Measurements from ENCODE around the gene KCNAB1. TPM values are rescaled to one million over a fixed set of nuclear protein-coding genes. Genes with fewer than 3 reads are reported as not detected.

The KCNAB1 gene
- total and polyA plus RNA-seq, 2 of the 8 experiments (the other 6 are each of a cell fraction or from before 2014, with no cell fraction given), result 0.51 to 2.3 TPM

- no peak overlapping the region for H4K5ac ChIP-seq (ENCODE audit: insufficient read length, low read depth, low read length)
- H2AFZ ChIP-seq (ENCODE audit: low read length), result no peak overlapping the region
- H3K79me2 ChIP-seq (ENCODE audit: control insufficient read depth in 1 of 2, insufficient read depth in 2 of 2, low read length in 2 of 2), result no peaks in the 10 kb centered on the region
- CTCF ChIA-PET (ENCODE audit: partially characterized antibody), result no interaction called here
- H3K36me3 ChIP-seq (ENCODE audit: control insufficient read depth in 2 of 4, insufficient read depth in 4 of 4, low read length in 3 of 4), result no peaks in the 10 kb centered on the region
- no peaks in the 10 kb centered on the region for H3K9me3 ChIP-seq (ENCODE audit: insufficient read depth in 2 of 2, low read depth in 1 of 2, low read length in 1 of 2)
- no peak overlapping the region for H2BK5ac ChIP-seq (ENCODE audit: low read depth, low read length)
- H3K23me2 ChIP-seq (ENCODE audit: low read depth, low read length), result no peaks in the 10 kb centered on the region
- H4K91ac ChIP-seq (replicated peaks; ENCODE audit: insufficient read length, low read length), result no peak overlapping the region
- no peaks in the 10 kb centered on the region for H3K27me3 ChIP-seq (replicated peaks in 1 of 4; ENCODE audit: control insufficient read depth in 3 of 4, extremely low read depth in 1 of 4, insufficient read depth in 3 of 4, low read length in 3 of 4)
- no peak overlapping the region for H3K27ac ChIP-seq (ENCODE audit: low read depth, low read length)
- H3K14ac ChIP-seq (ENCODE audit: insufficient read length), result no peak overlapping the region
- H3K56ac ChIP-seq (replicated peaks; ENCODE audit: insufficient read length, low read depth, low read length), result no peak overlapping the region
- no peak overlapping the region for H3K4ac ChIP-seq (replicated peaks; ENCODE audit: insufficient read length, low read depth, low read length)
- H3K23ac ChIP-seq (ENCODE audit: insufficient read length), result no peak overlapping the region
- H3K4me3 ChIP-seq (ENCODE audit: extremely low read depth in 1 of 4, insufficient read depth in 2 of 4, low read depth in 3 of 4, low read length in 4 of 4), result no peak overlapping the region
- TF ChIP-seq, protein P1, sequence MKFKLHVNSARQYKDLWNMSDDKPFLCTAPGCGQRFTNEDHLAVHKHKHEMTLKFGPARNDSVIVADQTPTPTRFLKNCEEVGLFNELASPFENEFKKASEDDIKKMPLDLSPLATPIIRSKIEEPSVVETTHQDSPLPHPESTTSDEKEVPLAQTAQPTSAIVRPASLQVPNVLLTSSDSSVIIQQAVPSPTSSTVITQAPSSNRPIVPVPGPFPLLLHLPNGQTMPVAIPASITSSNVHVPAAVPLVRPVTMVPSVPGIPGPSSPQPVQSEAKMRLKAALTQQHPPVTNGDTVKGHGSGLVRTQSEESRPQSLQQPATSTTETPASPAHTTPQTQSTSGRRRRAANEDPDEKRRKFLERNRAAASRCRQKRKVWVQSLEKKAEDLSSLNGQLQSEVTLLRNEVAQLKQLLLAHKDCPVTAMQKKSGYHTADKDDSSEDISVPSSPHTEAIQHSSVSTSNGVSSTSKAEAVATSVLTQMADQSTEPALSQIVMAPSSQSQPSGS (IDR thresholded peaks at IDR 0.05; ENCODE audit: low read length), result no peak
- TF ChIP-seq CEBPB (IDR thresholded peaks at IDR 0.05; ENCODE audit: low read depth, low read length), result peak; percentile 62; the same call in 1 of the 2 replicates
- TF ChIP-seq EZH2 (IDR thresholded peaks at IDR 0.05; ENCODE audit: low read depth, low read length, severe bottlenecking), result no peak
- no peak for TF ChIP-seq POLR2A (IDR thresholded peaks at IDR 0.05; ENCODE audit: control extremely low read depth in 1 of 2, low read depth in 2 of 2, low read length in 2 of 2)
- no peak overlapping the region for H2BK15ac ChIP-seq (ENCODE audit: low read length)
- no peak overlapping the region for H3K18ac ChIP-seq (ENCODE audit: extremely low read depth, low read length)
- no peak overlapping the region for H2BK120ac ChIP-seq (replicated peaks; ENCODE audit: low read depth, low read length)
- H2AK5ac ChIP-seq (ENCODE audit: low read depth, low read length), result no peak overlapping the region
- FAIRE-seq, result no peak
- H2BK20ac ChIP-seq (ENCODE audit: low read length), result no peak overlapping the region
- WGBS, 2 experiments (ENCODE audit: extremely low coverage in 1 of 2, insufficient coverage in 1 of 2, insufficient read length in 1 of 2, insufficient replicate concordance in 2 of 2, low coverage in 1 of 2, low lambda C conversion rate in 2 of 2, missing lambda C conversion rate in 1 of 2), result 79% methylated on average over 3 of the region's 3 CpGs; no CpG with 5 or more reads in 1 of the 2 experiments
- H3K4me2 ChIP-seq (ENCODE audit: insufficient read depth in 1 of 2, low read depth in 2 of 2, low read length in 2 of 2), result no peak overlapping the region
- POLR2A ChIA-PET (ENCODE audit: partially characterized antibody), result no interaction called here
- H4K8ac ChIP-seq (ENCODE audit: extremely low read depth, insufficient read depth, low read length), result no peak overlapping the region
- no peaks in the 10 kb centered on the region for H3K79me1 ChIP-seq (ENCODE audit: low read depth, low read length)
- H4K20me1 ChIP-seq (replicated peaks in 1 of 2; ENCODE audit: control insufficient read depth in 1 of 2, insufficient read depth in 2 of 2, low read length in 2 of 2), result no peaks in the 10 kb centered on the region
- H3K9ac ChIP-seq (replicated peaks in 1 of 4; ENCODE audit: extremely low read depth in 1 of 4, low read depth in 3 of 4, low read length in 3 of 4), result no peak overlapping the region
- no peak for DNase-seq (ENCODE audit: low read depth in 1 of 2, low spot score in 2 of 2)
- H3K4me1 ChIP-seq (replicated peaks in 1 of 4; ENCODE audit: control insufficient read depth in 3 of 4, insufficient read depth in 4 of 4, low read length in 3 of 4), result no peaks in the 10 kb centered on the region
- H2BK12ac ChIP-seq (ENCODE audit: low read depth, low read length), result no peak overlapping the region
Observed at GRCh38 chr3:156323466-156323865, 203.1 kb downstream of the KCNAB1 start.

Data from H1 (cell line).